Lung (tissue), 12 donors: Measurements from ENCODE around the gene PALM3. TPM values are rescaled to one million over a fixed set of nuclear protein-coding genes. Genes with fewer than 3 reads are reported as not detected.
"Not testable (repeated sequence)": the region's sequence is repeated elsewhere in the genome, so short reads cannot be mapped to it uniquely, and the experiment has no call there.

Experiments
- ATAC-seq: fragments of 200-7000 bp; cut with Tn5 transposase; one replicate; pipeline ENCODE4 v1.9.1; 2020; ENCODE audit warnings: moderate number of reproducible peaks; ENCODE audit not compliant: insufficient read depth, low FRiP score
- DNase-seq, 3 donors: peaks; one replicate each; pipeline ENCODE4 v3.0.0-alpha.2; 2013 to 2017
- H3K27ac ChIP-seq, 2 donors: one replicate each; pipeline ENCODE4 v1.5.1; 2013; ENCODE audit warnings: mild to moderate bottlenecking in 2 of 2, moderate library complexity in 2 of 2, control low read depth in 1 of 2, inconsistent platforms in 1 of 2, low read depth in 1 of 2, low read length in 1 of 2
- H3K27me3 ChIP-seq, 3 donors: one replicate each; pipeline ENCODE4 v1.5.1; 2013; ENCODE audit warnings: low read length in 2 of 3; ENCODE audit not compliant: control insufficient read depth in 3 of 3, insufficient read depth in 3 of 3
- H3K36me3 ChIP-seq, 4 donors: one replicate each; pipeline ENCODE4 v1.5.1; 2013; ENCODE audit warnings: low read length in 4 of 4, mild to moderate bottlenecking in 1 of 4, moderate library complexity in 1 of 4; ENCODE audit not compliant: control insufficient read depth in 4 of 4, insufficient read depth in 4 of 4
- H3K4me1 ChIP-seq, 5 donors: one replicate each; pipeline ENCODE4 v1.5.1; 2013; ENCODE audit warnings: low read length in 5 of 5, mild to moderate bottlenecking in 2 of 5, moderate library complexity in 1 of 5; ENCODE audit not compliant: control insufficient read depth in 5 of 5, insufficient read depth in 5 of 5
- H3K4me3 ChIP-seq: one replicate; pipeline ENCODE4 v1.5.1; 2013; ENCODE audit warnings: mild to moderate bottlenecking, control low read depth, moderate library complexity
- H3K9ac ChIP-seq, 2 donors: one replicate each; pipeline ENCODE4 v1.5.1; 2013; ENCODE audit warnings: low read length in 2 of 2, control low read depth in 1 of 2; ENCODE audit not compliant: insufficient read depth in 1 of 2
- H3K9me3 ChIP-seq, 4 donors: one replicate each; pipeline ENCODE4 v1.5.1; 2013; ENCODE audit warnings: low read length in 3 of 4, mild to moderate bottlenecking in 1 of 4, moderate library complexity in 1 of 4; ENCODE audit not compliant: control insufficient read depth in 4 of 4, insufficient read depth in 3 of 4
- CTCF ChIP-seq: IDR thresholded peaks from 2 replicates; pipeline ENCODE4 v1.5.1; 2012; ENCODE audit warnings: mild to moderate bottlenecking; ENCODE audit errors: control extremely low read depth, extremely low read depth
- WGBS, 2 donors: extraction: QIAGEN DNeasy Blood & Tissue Kit; methylation state at CpG; one replicate each; pipeline ENCODE4 v1.1.7; 2013; 5-methylcytosine and 5-hydroxymethylcytosine counted together
- polyA plus RNA-seq, 2 donors: library from polyadenylated mRNA; stranded (reverse); fragments of 200-250 nt; gene quantifications; one replicate each; pipeline ENCODE4 v1.2.1, GENCODE V29; 2013
- total RNA-seq, 2 donors: library from RNA; depleted of rRNA in 1 of 2; stranded (reverse); fragments of >200 nt in 1 of 2; gene quantifications; one replicate each; pipeline ENCODE4 v1.2.1, GENCODE V29; 2014 to 2021
- donor health status: control.
- donor health status: control.
- donor health status: Bipolar disorder and iron deficiency.
- donor health status: healthy.
- donor health status: DM: yes; HTN: yes; CAD: no.

The PALM3 gene
- total and polyA plus RNA-seq, 4 donors, result 0.71 to 20.6 (median 8.4) TPM

GRCh38 chr19:14023404-14024235 lies 38.3 kb downstream of the PALM3 start:
- ATAC-seq (peak; percentile 73), DNase-seq (peak; percentile 39 to 68 (median 67))
- Histone ChIP-seq H3K9ac (no peak overlapping the region), H3K27ac (peak overlapping the region in 1 of 2 donors; percentile 80), H3K4me1 (peaks cover 0 to 2% (median 0%) of the 10 kb centered on the region in 5 donors), H3K36me3 (no peaks in the 10 kb centered on the region), H3K4me3 (no peak overlapping the region), H3K9me3 (no peaks in the 10 kb centered on the region), H3K27me3 (peaks cover 0 to 6% (median 2%) of the 10 kb centered on the region in 3 donors)
- TF ChIP-seq CTCF, result no peak
- 48 to 52% methylated on average over 9 of the region's 9 CpGs for WGBS, 2 donors

DNA sequence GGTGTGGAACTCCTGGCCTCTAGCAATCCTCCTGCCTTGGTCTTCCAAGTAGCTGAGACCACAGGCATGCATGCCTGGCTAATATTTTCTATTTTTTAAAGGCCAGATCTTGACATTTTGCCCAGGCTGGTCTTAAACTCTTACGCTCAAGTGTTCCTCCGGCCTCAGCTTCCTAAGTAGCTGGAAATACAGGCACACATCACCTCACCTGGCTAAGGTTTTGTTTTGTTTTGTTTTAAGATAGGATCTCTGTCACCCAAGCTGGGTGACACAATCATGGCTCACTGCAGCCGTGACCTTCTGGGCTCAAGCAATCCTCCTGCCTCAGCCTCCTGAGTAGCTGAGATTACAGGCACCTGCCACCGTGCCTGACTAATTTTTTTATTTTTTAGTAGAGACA lies 39.4 kb downstream of the PALM3 start:
- TF ChIP-seq CTCF, result no peak
- peak overlapping the region in 1 of 2 donors; percentile 0 for H3K27ac ChIP-seq
- peaks cover 0 to 2% (median 0%) of the 10 kb centered on the region in 5 donors for H3K4me1 ChIP-seq
- 75 to 83% methylated on average over 4 of the region's 4 CpGs for WGBS, 2 donors
- DNase-seq (no peak), ATAC-seq (no peak)
- no peaks in the 10 kb centered on the region for H3K9me3 ChIP-seq
- no peaks in the 10 kb centered on the region for H3K27me3 ChIP-seq
- no peak overlapping the region for H3K4me3 ChIP-seq
- no peak overlapping the region for H3K9ac ChIP-seq
- no peaks in the 10 kb centered on the region for H3K36me3 ChIP-seq

GRCh38 chr19:14021474-14021873 lies 40.4 kb downstream of the PALM3 start:
- Histone ChIP-seq H3K4me3 (no peak overlapping the region), H3K4me1 (peaks cover 0 to 2% (median 0%) of the 10 kb centered on the region in 5 donors), H3K9ac (no peak overlapping the region), H3K9me3 (no peaks in the 10 kb centered on the region), H3K27ac (no peak overlapping the region), H3K27me3 (no peaks in the 10 kb centered on the region), H3K36me3 (no peaks in the 10 kb centered on the region)
- TF ChIP-seq CTCF, result no peak
- DNase-seq, result peak in 1 of 3 donors; percentile 44
- WGBS, 2 donors, result 37 to 55% methylated on average over 5 of the region's 5 CpGs
- no peak for ATAC-seq

GRCh38 chr19:14019739-14020138 lies 42.1 kb downstream of the PALM3 start:
- not testable (repeated sequence) for H3K27me3 ChIP-seq, ATAC-seq, H3K9me3 ChIP-seq, H3K27ac ChIP-seq, H3K4me3 ChIP-seq, H3K9ac ChIP-seq, H3K4me1 ChIP-seq, DNase-seq, H3K36me3 ChIP-seq
- 89 to 95% methylated on average over 3 of the region's 3 CpGs for WGBS, 2 donors
